ENCODE measurements around the gene KDM2A.

The KDM2A gene

GRCh38 chr11:67285541-67286498 is 166.8 kb downstream of the KDM2A start:
- no peak for DNase-seq (ENCODE audit: low spot score)

GRCh38 chr11:67286621-67287333 is 167.7 kb downstream of the KDM2A start:
- no peak for DNase-seq (ENCODE audit: low spot score)

- no peak for DNase-seq (ENCODE audit: low spot score)
These were observed 168.5 kb downstream of the KDM2A start for GRCh38 chr11:67287355-67288197.

- no peak for DNase-seq (ENCODE audit: low spot score)
These were observed 169.1 kb downstream of the KDM2A start for GRCh38 chr11:67288198-67288451.

- peak; percentile 77 for DNase-seq (ENCODE audit: low spot score)
These were observed 169.6 kb downstream of the KDM2A start for GRCh38 chr11:67288452-67289225.

GRCh38 chr11:67289226-67289650 is 170.2 kb downstream of the KDM2A start, which contains the start of gene ANKRD13D:
Gene ANKRD13D, plus strand, starts transcription at chr11:67289303. Its CDS starts 158 bp downstream, at chr11:67289461.
- DNase-seq (ENCODE audit: low spot score): no peak

GRCh38 chr11:67289651-67290479 is 170.8 kb downstream of the KDM2A start:
- DNase-seq (ENCODE audit: low spot score): no peak

- DNase-seq (ENCODE audit: low spot score): no peak
These were observed 171.7 kb downstream of the KDM2A start for GRCh38 chr11:67290801-67291200.

GRCh38 chr11:67291481-67292381 is 172.7 kb downstream of the KDM2A start:
- DNase-seq (ENCODE audit: low spot score): no peak

- DNase-seq (ENCODE audit: low spot score): no peak
These were observed 173.6 kb downstream of the KDM2A start for GRCh38 chr11:67292671-67293070.

GRCh38 chr11:67293090-67293489 is 174.0 kb downstream of the KDM2A start:
- no peak for DNase-seq (ENCODE audit: low spot score)

GRCh38 chr11:67295846-67296245 is 176.8 kb downstream of the KDM2A start:
- no peak for DNase-seq (ENCODE audit: low spot score)

GRCh38 chr11:67298786-67299185 is 179.7 kb downstream of the KDM2A start:
- DNase-seq (ENCODE audit: low spot score): no peak

GRCh38 chr11:67299471-67300191 is 180.6 kb downstream of the KDM2A start:
- DNase-seq (ENCODE audit: low spot score): no peak

- no peak for DNase-seq (ENCODE audit: low spot score)
These were observed 181.2 kb downstream of the KDM2A start for GRCh38 chr11:67300256-67300755.

GRCh38 chr11:67300756-67301312 is 181.8 kb downstream of the KDM2A start:
- no peak for DNase-seq (ENCODE audit: low spot score)

GRCh38 chr11:67301313-67301921 is 182.4 kb downstream of the KDM2A start:
- DNase-seq (ENCODE audit: low spot score): no peak

- no peak for DNase-seq (ENCODE audit: low spot score)
These were observed 183.0 kb downstream of the KDM2A start for GRCh38 chr11:67301951-67302516.

Measured in kidney capillary endothelial cell (primary cell).